Vagina (tissue), 2 donors: ENCODE measurements around the gene LRRC38. TPM values are rescaled to one million over a fixed set of nuclear protein-coding genes. Genes with fewer than 3 reads are reported as not detected.

Experiments used
- DNase-seq, 2 donors: peaks; one replicate each; pipeline ENCODE4 v3.0.0-alpha.2; 2017; ENCODE audit errors: extremely low spot score in 2 of 2
- H3K27ac ChIP-seq: fragments of 200-600 bp; sonication (generic); one replicate; pipeline ENCODE4 v1.5.1; 2019
- H3K27me3 ChIP-seq: fragments of 200-600 bp; sonication (generic); one replicate; pipeline ENCODE4 v1.5.1; 2019
- H3K36me3 ChIP-seq, 2 donors: fragments of 200-600 bp; sonication (generic); one replicate each; pipeline ENCODE4 v1.5.1; 2017 to 2019
- H3K4me1 ChIP-seq: fragments of 200-600 bp; sonication (generic); one replicate; pipeline ENCODE4 v1.5.1; 2019
- H3K4me3 ChIP-seq, 2 donors: fragments of 200-600 bp; sonication (generic); 1 replicate in 1 of 2; 2 replicates in 1 of 2; pipeline ENCODE4 v1.5.1; 2016 to 2019
- H3K9me3 ChIP-seq: fragments of 200-600 bp; sonication (generic); one replicate; pipeline ENCODE4 v1.5.1; 2019
- CTCF ChIP-seq, 3 experiments: fragments of 450-650 bp in 2 of 3; fragments of 200-600 bp in 1 of 3; sonication (generic) in 1 of 3; IDR thresholded peaks; one replicate each; pipeline ENCODE4 v1.5.1; 2017 to 2019; ENCODE audit warnings: antibody characterized with exemption in 3 of 3, mild to moderate bottlenecking in 2 of 3, moderate library complexity in 2 of 3
- POLR2A ChIP-seq, 2 donors: fragments of 450-650 bp; IDR thresholded peaks; one replicate each; pipeline ENCODE4 v1.6.1; 2017; ENCODE audit warnings: antibody characterized with exemption in 2 of 2, mild to moderate bottlenecking in 2 of 2, moderate library complexity in 2 of 2
- POLR2AphosphoS5 ChIP-seq, 2 donors: sonication (generic); formaldehyde crosslinking; IDR thresholded peaks; one replicate each; pipeline ENCODE4 v1.9.0; 2017; ENCODE audit warnings: antibody characterized with exemption in 2 of 2, mild to moderate bottlenecking in 2 of 2, low read depth in 1 of 2; ENCODE audit not compliant: insufficient read depth in 1 of 2
- intact Hi-C: fragments of 100-400 bp; cut with DNase I; formaldehyde crosslinking; loops from one replicate; pipeline ENCODE4 v1.15.1; 2023
- total RNA-seq: library from RNA; depleted of rRNA; stranded (reverse); fragments of >200 nt; gene quantifications from one replicate; pipeline ENCODE4 v1.2.3, GENCODE V29; 2016

LRRC38 gene
- total RNA-seq, 1 donor from 2014 or later, result 2.5 TPM

GRCh38 chr1:13520985-13521384, 7.2 kb upstream of the LRRC38 start:
- H3K36me3 ChIP-seq, result no peaks in the 10 kb centered on the region
- intact Hi-C loops, result no loop called here
- no peaks in the 10 kb centered on the region for H3K4me1 ChIP-seq
- H3K9me3 ChIP-seq, result no peaks in the 10 kb centered on the region
- H3K27ac ChIP-seq, result no peak overlapping the region
- TF ChIP-seq POLR2A (IDR thresholded peaks at IDR 0.05) (no peak), POLR2AphosphoS5 (IDR thresholded peaks at IDR 0.05; ENCODE audit: insufficient read depth in 1 of 2, low read depth in 1 of 2) (no peak), CTCF (IDR thresholded peaks at IDR 0.05) (no peak)
- no peak for DNase-seq
- H3K27me3 ChIP-seq, result no peaks in the 10 kb centered on the region
- H3K4me3 ChIP-seq, result no peak overlapping the region

- no peak for TF ChIP-seq POLR2A (IDR thresholded peaks at IDR 0.05)
- TF ChIP-seq POLR2AphosphoS5 (IDR thresholded peaks at IDR 0.05; ENCODE audit: insufficient read depth in 1 of 2, low read depth in 1 of 2), result no peak
- no peak for TF ChIP-seq CTCF (IDR thresholded peaks at IDR 0.05)
Measured at GRCh38 chr1:13517193-13517812, 3.5 kb upstream of the LRRC38 start.

GRCh38 chr1:13516606-13517005, 2.8 kb upstream of the LRRC38 start:
- Histone ChIP-seq H3K9me3 (no peaks in the 10 kb centered on the region), H3K4me1 (peaks cover 6% of the 10 kb centered on the region), H3K27ac (no peak overlapping the region), H3K4me3 (no peak overlapping the region), H3K27me3 (no peaks in the 10 kb centered on the region), H3K36me3 (no peaks in the 10 kb centered on the region)
- TF ChIP-seq CTCF (IDR thresholded peaks at IDR 0.05), result no peak
- TF ChIP-seq POLR2A (IDR thresholded peaks at IDR 0.05), result no peak
- no peak for TF ChIP-seq POLR2AphosphoS5 (IDR thresholded peaks at IDR 0.05; ENCODE audit: insufficient read depth in 1 of 2, low read depth in 1 of 2)
- DNase-seq, result no peak
- intact Hi-C loops, result no loop called here

More at GRCh38 chr1:13517193-13517812, 3.5 kb upstream of the LRRC38 start:
- Histone ChIP-seq H3K36me3 (no peaks in the 10 kb centered on the region), H3K9me3 (no peaks in the 10 kb centered on the region), H3K4me1 (peaks cover 6% of the 10 kb centered on the region), H3K27me3 (no peaks in the 10 kb centered on the region), H3K27ac (no peak overlapping the region), H3K4me3 (no peak overlapping the region)
- intact Hi-C loops, result no loop called here
- DNase-seq, result no peak

GRCh38 chr1:13514821-13515220, 1.0 kb upstream of the LRRC38 start:
- intact Hi-C loops, result no loop called here
- Histone ChIP-seq H3K27me3 (no peaks in the 10 kb centered on the region), H3K27ac (no peak overlapping the region), H3K4me1 (peaks cover 6% of the 10 kb centered on the region), H3K9me3 (no peaks in the 10 kb centered on the region), H3K4me3 (no peak overlapping the region), H3K36me3 (no peaks in the 10 kb centered on the region)
- no peak for DNase-seq
- no peak for TF ChIP-seq CTCF (IDR thresholded peaks at IDR 0.05)
- TF ChIP-seq POLR2AphosphoS5 (IDR thresholded peaks at IDR 0.05; ENCODE audit: insufficient read depth in 1 of 2, low read depth in 1 of 2), result no peak
- TF ChIP-seq POLR2A (IDR thresholded peaks at IDR 0.05), result no peak

- Histone ChIP-seq H3K36me3 (no peaks in the 10 kb centered on the region), H3K4me3 (peak overlapping the region in 1 of 2 donors; percentile 28), H3K27me3 (no peaks in the 10 kb centered on the region), H3K27ac (no peak overlapping the region), H3K9me3 (no peaks in the 10 kb centered on the region), H3K4me1 (peaks cover 6% of the 10 kb centered on the region)
- no peak for DNase-seq
- TF ChIP-seq CTCF (IDR thresholded peaks at IDR 0.05), result no peak
- TF ChIP-seq POLR2A (IDR thresholded peaks at IDR 0.05), result no peak
- TF ChIP-seq POLR2AphosphoS5 (IDR thresholded peaks at IDR 0.05; ENCODE audit: insufficient read depth in 1 of 2, low read depth in 1 of 2), result no peak
- intact Hi-C loops, result no loop called here
Measured at GRCh38 chr1:13513063-13513894, 524 bp downstream of the LRRC38 start.
